K562 (cell line): ENCODE results near the gene RESP18. TPM values are rescaled to one million over a fixed set of nuclear protein-coding genes. Genes with fewer than 3 reads are reported as not detected.

Experiments
- ATAC-seq: fragments of 200-7000 bp; cut with Tn5 transposase; 3 replicates; pipeline ENCODE4 v1.9.1; 2020; ENCODE audit warnings: moderate library complexity
- BruUV-seq: library from RNA; stranded (reverse); fragments of 400-500 nt; replicated peaks from 2 replicates; lab custom pipeline; 2021; lab: Mats Ljungman, UMichigan
- CTCF ChIA-PET: fragments of 300-600 bp; formaldehyde crosslinking; extraction: SDS; loops from one replicate; lab custom pipeline; 2021; ENCODE audit warnings: low intra/inter-chr PET ratio; lab: Yijun Ruan, JAX
- POLR2A ChIA-PET: fragments of 300-600, 350-650 bp; sonication (Branson Sonifier 250); formaldehyde crosslinking; extraction: SDS; loops from one replicate; lab custom pipeline; 2021; ENCODE audit warnings: antibody characterized with exemption, inconsistent platforms; lab: Yijun Ruan, JAX
- DNase-seq, 4 experiments: peaks; one replicate each; pipeline versions ENCODE4 v3.0.0 to v3.0.0-alpha.2; 2011 to 2018; ENCODE audit warnings: low spot score in 3 of 4, mixed read lengths in 3 of 4; ENCODE audit errors: extremely low read depth in 1 of 4
- FAIRE-seq: peaks from 2 replicates; lab custom pipeline; 2011; peaks lifted over from hg19 to GRCh38; lab: Jason Lieb, UNC
- H2AFZ ChIP-seq: 2 replicates; pipeline ENCODE4 v1.6.0; 2011; ENCODE audit warnings: low read depth, low read length, control low read depth, inconsistent platforms
- H3K27ac ChIP-seq: fragments of 200-600 bp; 3 replicates; pipeline ENCODE4 v1.8.0; 2011; ENCODE audit warnings: low read depth, mild to moderate bottlenecking, control low read depth, inconsistent platforms, low read length, moderate library complexity, mixed read lengths; ENCODE audit errors: extremely low read depth
- H3K27me3 ChIP-seq, 2 experiments: fragments of 300-600 bp in 1 of 2; 2 replicates in 1 of 2; 3 replicates in 1 of 2; pipeline versions ENCODE4 v1.6.0 to v1.8.0; 2011; ENCODE audit warnings: inconsistent platforms in 2 of 2, low read length in 2 of 2, mild to moderate bottlenecking in 1 of 2, mixed read lengths in 1 of 2, moderate library complexity in 1 of 2; ENCODE audit not compliant: control insufficient read depth in 2 of 2, insufficient read depth in 2 of 2
- H3K36me3 ChIP-seq: fragments of 300-600 bp; 3 replicates; pipeline ENCODE4 v1.8.0; 2011; ENCODE audit warnings: mild to moderate bottlenecking, low read length, inconsistent platforms; ENCODE audit not compliant: control insufficient read depth, insufficient read depth
- H3K4me1 ChIP-seq, 2 experiments: fragments of 200-600 bp in 1 of 2; replicated peaks in 1 of 2; 2 replicates in 1 of 2; 3 replicates in 1 of 2; pipeline versions ENCODE4 v1.5.1 to v1.8.0; 2011; ENCODE audit warnings: inconsistent platforms in 2 of 2, low read length in 2 of 2, mild to moderate bottlenecking in 1 of 2, mixed read lengths in 1 of 2, moderate library complexity in 1 of 2; ENCODE audit not compliant: control insufficient read depth in 2 of 2, insufficient read depth in 2 of 2
- H3K4me2 ChIP-seq: 2 replicates; pipeline ENCODE4 v1.6.1; 2011; ENCODE audit warnings: low read length, control low read depth, inconsistent platforms, mixed read lengths; ENCODE audit not compliant: insufficient read depth
- H3K4me3 ChIP-seq: fragments of 200-600 bp; sonication (generic), shearing (Covaris generic); 2 replicates; pipeline ENCODE4 v1.5.1; 2016; ENCODE audit warnings: control low read depth, inconsistent platforms
- H3K79me2 ChIP-seq: fragments of 200-600 bp; 3 replicates; pipeline ENCODE4 v1.8.0; 2011; ENCODE audit warnings: low read length, inconsistent platforms; ENCODE audit not compliant: control insufficient read depth, insufficient read depth
- H3K9ac ChIP-seq, 2 experiments: 2 replicates each; pipeline versions ENCODE4 v1.6.0 to v1.6.1; 2011; ENCODE audit warnings: low read depth in 2 of 2, low read length in 2 of 2, control low read depth in 1 of 2, inconsistent platforms in 1 of 2, mild to moderate bottlenecking in 1 of 2, mixed read lengths in 1 of 2; ENCODE audit not compliant: insufficient read depth in 1 of 2
- H3K9me1 ChIP-seq: one replicate; pipeline ENCODE4 v1.6.0; 2011; ENCODE audit warnings: inconsistent platforms, mild to moderate bottlenecking, low read length, moderate library complexity; ENCODE audit not compliant: control insufficient read depth, insufficient read depth
- H3K9me3 ChIP-seq: replicated peaks from 2 replicates; pipeline ENCODE4 v1.5.1; 2011; ENCODE audit warnings: low read depth, low read length, inconsistent platforms; ENCODE audit not compliant: control insufficient read depth, insufficient read depth
- H4K20me1 ChIP-seq: replicated peaks from 2 replicates; pipeline ENCODE4 v1.6.1; 2011; ENCODE audit warnings: low read length, inconsistent platforms, mixed read lengths; ENCODE audit not compliant: control insufficient read depth, insufficient read depth
- E2F3 ChIP-seq: fragments of 250-450 bp; sonication (Bioruptor Pico); IDR thresholded peaks from 2 replicates; pipeline ENCODE4 v1.4.0; 2020; ENCODE audit warnings: mild to moderate bottlenecking
- ETV5 ChIP-seq: sonication (generic); formaldehyde crosslinking; IDR thresholded peaks from 2 replicates; pipeline ENCODE4 v1.4.0; 2020; ENCODE audit warnings: low read depth, mild to moderate bottlenecking, missing genetic modification reagents
- HEY1 ChIP-seq: fragments of 250-450 bp; sonication (Bioruptor Pico); IDR thresholded peaks from 2 replicates; pipeline ENCODE4 v1.5.0; 2020; ENCODE audit warnings: mild to moderate bottlenecking, moderate library complexity, borderline replicate concordance
- KDM4B ChIP-seq, 2 experiments: fragments of 450-650 bp in 1 of 2; sonication (generic) in 1 of 2; IDR thresholded peaks; 2 replicates each; pipeline ENCODE4 v1.6.1; 2016 to 2017; ENCODE audit warnings: borderline replicate concordance in 2 of 2, antibody characterized with exemption in 1 of 2, low read depth in 1 of 2, mild to moderate bottlenecking in 1 of 2
- MTA2 ChIP-seq: fragments of 450-650 bp; IDR thresholded peaks from 2 replicates; pipeline ENCODE4 v1.6.1; 2016; ENCODE audit warnings: low read depth
- ZFP36 ChIP-seq: fragments of 150-350 bp; IDR thresholded peaks from 2 replicates; pipeline ENCODE4 v1.6.1; 2018; ENCODE audit warnings: low read length, low read depth; ENCODE audit not compliant: partially characterized antibody
- ZNF175 ChIP-seq: fragments of 200-800 bp; sonication (Bioruptor generic); IDR thresholded peaks from 2 replicates; pipeline ENCODE4 v1.6.1; 2016; ENCODE audit warnings: low read depth, mild to moderate bottlenecking, missing genetic modification characterization, missing compliant biosample characterization
- ZNF197 ChIP-seq: fragments of 200-800 bp; sonication (Bioruptor generic); IDR thresholded peaks from 2 replicates; pipeline ENCODE4 v1.6.1; 2016; ENCODE audit warnings: low read depth, missing genetic modification characterization, missing compliant biosample characterization
- WGBS: fragments of 100-300 bp; shearing (Covaris generic); methylation state at CpG from one replicate; pipeline ENCODE4 v1.1.6; 2016; ENCODE audit warnings: low coverage, mixed read lengths; ENCODE audit not compliant: insufficient coverage; ENCODE audit errors: missing lambda C conversion rate; 5-methylcytosine and 5-hydroxymethylcytosine counted together
- in situ Hi-C: fragments of 300-500 bp; cut with MboI; formaldehyde crosslinking; loops from 4 replicates; pipeline ENCODE4 v1.15.0; 2018; ENCODE audit warnings: inconsistent platforms, mixed read lengths
- intact Hi-C: fragments of 100-400 bp; cut with micrococcal nuclease; formaldehyde crosslinking; loops from 2 replicates; pipeline ENCODE4 v1.14.2; 2022
- polyA plus RNA-seq, 8 experiments: library from polyadenylated mRNA; depleted of rRNA in 4 of 8; stranded (reverse) in 5 of 8; unstranded in 3 of 8; fragments of >200 nt; fragmentation: Nextera tagmentation in 2 of 8; fragmentation: Illumina TruSeq in 1 of 8; extraction: Ambion mirVana in 2 of 8; extraction: Trizol in 1 of 8; gene quantifications; 2 replicates each; pipeline versions ENCODE4 v1.2.1 to v1.2.3, GENCODE V29; 2011 to 2014; ENCODE audit warnings: inconsistent platforms in 1 of 8, missing spikeins in 1 of 8
- total RNA-seq, 7 experiments: library from RNA; depleted of rRNA in 6 of 7; stranded (reverse); fragments of >200 nt in 6 of 7; fragmentation: Illumina TruSeq in 2 of 7; extraction: Trizol in 2 of 7; gene quantifications; 2 replicates each; pipeline versions ENCODE4 v1.2.1 to v1.2.3, GENCODE V29; 2011 to 2021; ENCODE audit warnings: low replicate concordance in 1 of 7
- TF ChIP-seq, protein P1 (sequence below): fragments of 250-450 bp; sonication (Bioruptor Pico); IDR thresholded peaks from 2 replicates; pipeline ENCODE4 v1.4.0; 2020; ENCODE audit warnings: mild to moderate bottlenecking
- TF ChIP-seq, protein P2 (sequence below), 2 experiments: fragments of 150-350 bp in 1 of 2; IDR thresholded peaks; 2 replicates each; pipeline ENCODE4 v1.6.1; 2012 to 2016; ENCODE audit warnings: low read depth in 2 of 2, low read length in 2 of 2, mild to moderate bottlenecking in 1 of 2, moderate library complexity in 1 of 2

Gene RESP18
- total and polyA plus RNA-seq, 9 of the 15 experiments (the other 6 are each of a cell fraction or from before 2014, with no cell fraction given) = not detected

DNA sequence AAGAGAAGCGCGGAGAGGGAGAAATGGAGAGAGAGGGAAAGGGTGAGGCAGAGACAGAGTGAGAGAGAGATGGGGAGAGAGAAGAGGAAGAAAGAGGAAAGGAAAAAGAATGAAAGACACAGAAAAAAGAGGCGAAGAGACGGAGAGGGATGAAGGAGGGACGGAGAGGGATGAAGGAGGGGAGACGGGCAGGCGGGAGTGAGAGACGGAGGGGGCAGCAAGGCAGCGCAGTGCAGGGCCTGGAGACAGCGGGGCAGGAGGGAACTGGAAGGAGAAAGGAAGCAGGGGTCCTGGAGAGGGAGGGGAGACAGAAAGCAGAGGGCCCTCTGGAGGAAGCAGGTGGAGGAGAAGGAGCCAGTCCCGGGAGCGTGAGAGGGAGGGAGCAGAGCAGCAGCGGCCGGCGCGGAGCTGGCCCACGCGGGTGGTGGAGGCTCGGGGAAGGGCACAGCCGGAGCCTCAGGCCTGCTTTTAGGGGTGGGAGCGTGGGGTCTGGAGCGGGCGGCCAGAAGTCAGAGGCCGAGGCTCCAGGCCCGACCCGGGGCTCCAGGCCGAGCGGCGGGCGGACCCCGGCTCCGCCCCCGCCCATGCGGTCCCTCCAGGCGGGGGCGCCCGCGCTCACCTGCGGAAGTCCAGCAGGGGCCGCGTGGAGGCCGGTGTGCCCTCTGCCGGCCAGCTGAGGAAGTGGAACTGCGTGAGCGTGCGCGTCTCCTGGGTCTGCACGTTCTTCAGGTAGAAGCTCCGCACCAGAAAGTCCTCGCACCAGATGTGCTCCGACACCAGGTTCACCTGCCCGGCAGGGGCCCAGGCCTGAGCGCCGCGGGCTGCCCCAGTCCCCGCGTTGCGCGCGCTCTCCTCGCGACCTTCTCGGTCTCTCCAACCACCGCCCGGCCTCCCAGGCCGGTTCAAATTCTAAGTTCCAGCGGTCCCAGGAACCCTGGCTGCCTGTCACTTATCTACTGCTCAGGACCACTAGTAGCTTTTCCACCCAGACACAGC lies 37.9 kb downstream of the RESP18 start:
- peaks cover 22 to 57% of the 10 kb centered on the region in 2 experiments; a peak in 4 of 5 replicates for H3K4me1 ChIP-seq
- no peaks in the 10 kb centered on the region for H3K9me3 ChIP-seq
- in situ Hi-C loops (loop anchor here (5.0 kb wide), 1 partner anchor 122 kb away; the partner anchor contains the start of gene SLC23A3), intact Hi-C loops (loop anchor here (1.0 to 5.0 kb wide), 3 partner anchors 15 to 67 kb away; partner anchors contain the start of genes ANKZF1, ATG9A and DNAJB2)
- peak overlapping the region; percentile 36 for H3K4me3 ChIP-seq
- peak; percentile 35 for FAIRE-seq
- WGBS = 8% methylated on average over 23 of the region's 67 CpGs
- no peaks in the 10 kb centered on the region for H3K36me3 ChIP-seq
- peak; percentile 89 to 93 (median 92) for DNase-seq
- peak overlapping the region; percentile 74 to 91 for H3K9ac ChIP-seq
- BruUV-seq = no TSS peak
- ChIA-PET POLR2A (interaction anchor here (0.5 to 1.5 kb wide), 12 partner anchors 9 to 223 kb away, joined by 3 to 6 read pairs (median 4); partner anchors contain the start of genes CNPPD1, PTPRN, TUBA4B and ZFAND2B), CTCF (interaction anchor here (0.6 to 4.2 kb wide), 8 partner anchors 16 to 385 kb away, joined by 3 to 28 read pairs (median 5); partner anchors contain the start of genes DNAJB2, NHEJ1 and TUBA4A)
- ATAC-seq = peak; percentile 89
- H3K4me2 ChIP-seq = peak overlapping the region; percentile 76
- H3K9me1 ChIP-seq = no peaks in the 10 kb centered on the region
- no peaks in the 10 kb centered on the region for H3K79me2 ChIP-seq
- no peaks in the 10 kb centered on the region for H4K20me1 ChIP-seq
- peak overlapping the region; percentile 76 for H3K27ac ChIP-seq
- H2AFZ ChIP-seq = peak overlapping the region; percentile 94
- H3K27me3 ChIP-seq = peaks cover 0 to 4% of the 10 kb centered on the region in 2 experiments; a peak in 2 of 5 replicates
- TF ChIP-seq KDM4B (IDR thresholded peaks at IDR 0.05; ENCODE audit: borderline replicate concordance in 2 of 2, low read depth in 1 of 2) (no peak), ZNF197 (CRISPR knock-in tag) (no peak; the same call in 1 of the 2 replicates), MTA2 (peak; percentile 45), ZFP36 (no peak), ETV5 (CRISPR knock-in tag) (peak; percentile 69; the same call in 1 of the 2 replicates), HEY1 (CRISPR knock-in tag) (no peak), E2F3 (CRISPR knock-in tag) (no peak), ZNF175 (CRISPR knock-in tag) (0 out of 2 replicates have a peak, but pooled peaks have one; percentile 31)
- TF ChIP-seq, protein P1, sequence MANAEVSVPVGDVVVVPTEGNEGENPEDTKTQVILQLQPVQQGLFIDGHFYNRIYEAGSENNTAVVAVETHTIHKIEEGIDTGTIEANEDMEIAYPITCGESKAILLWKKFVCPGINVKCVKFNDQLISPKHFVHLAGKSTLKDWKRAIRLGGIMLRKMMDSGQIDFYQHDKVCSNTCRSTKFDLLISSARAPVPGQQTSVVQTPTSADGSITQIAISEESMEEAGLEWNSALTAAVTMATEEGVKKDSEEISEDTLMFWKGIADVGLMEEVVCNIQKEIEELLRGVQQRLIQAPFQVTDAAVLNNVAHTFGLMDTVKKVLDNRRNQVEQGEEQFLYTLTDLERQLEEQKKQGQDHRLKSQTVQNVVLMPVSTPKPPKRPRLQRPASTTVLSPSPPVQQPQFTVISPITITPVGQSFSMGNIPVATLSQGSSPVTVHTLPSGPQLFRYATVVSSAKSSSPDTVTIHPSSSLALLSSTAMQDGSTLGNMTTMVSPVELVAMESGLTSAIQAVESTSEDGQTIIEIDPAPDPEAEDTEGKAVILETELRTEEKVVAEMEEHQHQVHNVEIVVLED (CRISPR knock-in tag) = no peak
- TF ChIP-seq, protein P2, sequence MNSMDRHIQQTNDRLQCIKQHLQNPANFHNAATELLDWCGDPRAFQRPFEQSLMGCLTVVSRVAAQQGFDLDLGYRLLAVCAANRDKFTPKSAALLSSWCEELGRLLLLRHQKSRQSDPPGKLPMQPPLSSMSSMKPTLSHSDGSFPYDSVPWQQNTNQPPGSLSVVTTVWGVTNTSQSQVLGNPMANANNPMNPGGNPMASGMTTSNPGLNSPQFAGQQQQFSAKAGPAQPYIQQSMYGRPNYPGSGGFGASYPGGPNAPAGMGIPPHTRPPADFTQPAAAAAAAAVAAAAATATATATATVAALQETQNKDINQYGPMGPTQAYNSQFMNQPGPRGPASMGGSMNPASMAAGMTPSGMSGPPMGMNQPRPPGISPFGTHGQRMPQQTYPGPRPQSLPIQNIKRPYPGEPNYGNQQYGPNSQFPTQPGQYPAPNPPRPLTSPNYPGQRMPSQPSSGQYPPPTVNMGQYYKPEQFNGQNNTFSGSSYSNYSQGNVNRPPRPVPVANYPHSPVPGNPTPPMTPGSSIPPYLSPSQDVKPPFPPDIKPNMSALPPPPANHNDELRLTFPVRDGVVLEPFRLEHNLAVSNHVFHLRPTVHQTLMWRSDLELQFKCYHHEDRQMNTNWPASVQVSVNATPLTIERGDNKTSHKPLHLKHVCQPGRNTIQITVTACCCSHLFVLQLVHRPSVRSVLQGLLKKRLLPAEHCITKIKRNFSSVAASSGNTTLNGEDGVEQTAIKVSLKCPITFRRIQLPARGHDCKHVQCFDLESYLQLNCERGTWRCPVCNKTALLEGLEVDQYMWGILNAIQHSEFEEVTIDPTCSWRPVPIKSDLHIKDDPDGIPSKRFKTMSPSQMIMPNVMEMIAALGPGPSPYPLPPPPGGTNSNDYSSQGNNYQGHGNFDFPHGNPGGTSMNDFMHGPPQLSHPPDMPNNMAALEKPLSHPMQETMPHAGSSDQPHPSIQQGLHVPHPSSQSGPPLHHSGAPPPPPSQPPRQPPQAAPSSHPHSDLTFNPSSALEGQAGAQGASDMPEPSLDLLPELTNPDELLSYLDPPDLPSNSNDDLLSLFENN (IDR thresholded peaks at IDR 0.05; ENCODE audit: low read depth in 2 of 2, low read length in 2 of 2) = no peak
